GM18507 (cell line): ENCODE data around the gene GIPC2.
"Not testable (repeated sequence)": the region's sequence is repeated elsewhere in the genome, so short reads cannot be mapped to it uniquely, and the experiment has no call there.

Experiments
- DNase-seq: peaks from one replicate; pipeline ENCODE4 v3.0.0; 2011; ENCODE audit warnings: low read depth; ENCODE audit not compliant: insufficient read length; ENCODE audit errors: extremely low spot score
- FAIRE-seq: peaks from 2 replicates; lab custom pipeline; 2011; peaks lifted over from hg19 to GRCh38; lab: Jason Lieb, UNC

Gene GIPC2

GRCh38 chr1:78045926-78046778, at the start of gene GIPC2:
TSS of gene GIPC2 (plus strand) at chr1:78045966. CDS start at chr1:78046095, 129 bp downstream.
- DNase-seq = no peak
- no peak for FAIRE-seq

GRCh38 chr1:77996734-77997133, 49.0 kb upstream of the GIPC2 start:
- FAIRE-seq (no peak), DNase-seq (no peak)

- FAIRE-seq, DNase-seq: not testable (repeated sequence)
Observed at GRCh38 chr1:78000536-78000935, 45.2 kb upstream of the GIPC2 start.

GRCh38 chr1:78003070-78003746, 42.6 kb upstream of the GIPC2 start:
- DNase-seq (no peak), FAIRE-seq (peak; percentile 26)

- FAIRE-seq (no peak), DNase-seq (no peak)
Observed at GRCh38 chr1:78003882-78004718, 41.7 kb upstream of the GIPC2 start.

- DNase-seq (peak; percentile 42), FAIRE-seq (peak; percentile 96)
Observed at GRCh38 chr1:78004719-78005447, 40.9 kb upstream of the GIPC2 start, which contains the start of gene DNAJB4. TSS of gene DNAJB4 (plus strand) at chr1:78004939. CDS start at chr1:78005111, 172 bp downstream.

GRCh38 chr1:78005448-78005722, 40.4 kb upstream of the GIPC2 start:
- FAIRE-seq (peak; percentile 38), DNase-seq (no peak)

- FAIRE-seq = peak; percentile 39
- DNase-seq = no peak
Observed at GRCh38 chr1:78005755-78006154, 40.0 kb upstream of the GIPC2 start.

- no peak for DNase-seq
- FAIRE-seq = no peak
Observed at GRCh38 chr1:78006521-78006920, 39.2 kb upstream of the GIPC2 start.

GRCh38 chr1:78007677-78008341, 38.0 kb upstream of the GIPC2 start:
- FAIRE-seq (no peak), DNase-seq (no peak)

GRCh38 chr1:78009276-78009675, 36.5 kb upstream of the GIPC2 start:
- FAIRE-seq = no peak
- DNase-seq = no peak

- DNase-seq = no peak
- FAIRE-seq = no peak
Observed at GRCh38 chr1:78009836-78010235, 35.9 kb upstream of the GIPC2 start.

GRCh38 chr1:78011050-78011449, 34.7 kb upstream of the GIPC2 start:
- no peak for DNase-seq
- no peak for FAIRE-seq

GRCh38 chr1:78015148-78015547, 30.6 kb upstream of the GIPC2 start:
- DNase-seq (no peak), FAIRE-seq (no peak)

- DNase-seq (no peak), FAIRE-seq (no peak)
Observed at GRCh38 chr1:78019024-78019423, 26.7 kb upstream of the GIPC2 start.

- not testable (repeated sequence) for FAIRE-seq, DNase-seq
Observed at GRCh38 chr1:78021134-78021533, 24.6 kb upstream of the GIPC2 start.

GRCh38 chr1:78029793-78030192, 16.0 kb upstream of the GIPC2 start:
- FAIRE-seq = no peak
- no peak for DNase-seq

GRCh38 chr1:78032996-78033796, 12.6 kb upstream of the GIPC2 start:
- FAIRE-seq = no peak
- no peak for DNase-seq
